T-helper 2 cell (primary cell): ENCODE data around the gene SDHC.
"Not testable (repeated sequence)": the region's sequence is repeated elsewhere in the genome, so short reads cannot be mapped to it uniquely, and the experiment has no call there.

Experiments used
- DNase-seq, 5 experiments: peaks; one replicate each; pipeline versions ENCODE4 v3.0.0 to v3.0.0-alpha.2; 2012 to 2022

Gene SDHC

DNA sequence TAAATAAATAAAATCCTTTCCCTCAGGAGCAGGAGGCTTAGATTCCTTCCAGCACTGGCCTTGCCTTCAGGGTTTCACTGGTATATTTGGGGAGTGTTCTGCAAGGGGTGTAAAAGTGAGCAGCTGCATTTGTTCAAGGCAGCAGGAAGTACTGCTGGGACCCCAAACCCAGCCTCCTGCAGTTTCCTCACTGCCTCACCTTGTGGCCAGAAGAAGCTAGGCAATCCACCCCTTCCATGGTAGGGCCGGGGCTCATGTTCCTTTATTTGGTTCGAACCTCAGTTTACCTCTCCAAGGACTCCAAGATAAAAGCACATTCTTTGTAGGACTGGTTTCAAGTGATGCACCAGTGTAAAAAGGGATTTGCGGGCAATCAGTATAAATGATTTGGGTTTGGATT is 74.5 kb downstream of the SDHC start:
- no peak for DNase-seq

GRCh38 chr1:161389158-161389557 is 75.0 kb downstream of the SDHC start:
- DNase-seq = not testable (repeated sequence)

DNA sequence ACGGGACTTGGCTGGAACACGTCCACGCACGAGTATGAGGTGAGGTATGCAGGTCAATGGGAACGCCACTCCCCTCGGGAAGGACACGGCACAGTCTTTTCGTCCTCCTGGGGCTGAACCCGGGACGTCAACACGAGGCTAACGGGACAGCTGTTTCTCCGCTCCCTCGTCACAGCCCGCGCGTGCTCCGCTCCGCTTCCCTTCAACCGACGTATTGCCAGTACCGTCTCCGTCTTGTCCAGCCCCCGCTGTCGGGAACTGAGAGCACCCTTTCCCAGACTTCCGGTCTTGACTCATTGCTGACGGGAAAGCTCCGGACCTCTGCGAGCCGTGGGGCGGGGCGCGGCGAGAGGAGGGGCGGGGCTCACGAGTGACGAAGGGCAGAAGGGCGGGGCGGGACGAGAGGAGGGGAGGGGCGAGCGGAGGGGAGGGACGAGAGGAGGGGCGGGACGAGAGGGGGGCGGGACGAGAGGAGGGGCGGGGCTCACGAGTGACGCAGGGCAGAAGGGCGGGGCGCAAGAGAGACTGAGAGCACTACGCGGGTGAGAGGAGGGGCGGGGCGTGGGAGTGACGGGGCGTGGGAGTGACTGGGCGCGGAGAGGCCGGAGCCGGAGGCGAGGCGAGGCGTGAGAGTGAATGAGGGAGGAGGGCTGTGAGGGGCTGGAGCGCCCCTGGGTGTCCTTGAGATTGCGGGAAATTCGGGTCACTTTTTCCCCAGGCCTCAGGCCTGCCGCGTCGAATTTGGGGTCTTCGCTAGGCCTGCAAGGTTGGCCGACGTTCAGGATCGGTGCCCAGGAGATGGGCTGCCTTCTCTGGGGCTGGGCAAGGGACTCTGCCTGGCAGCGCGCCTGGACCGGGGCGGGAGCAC is 75.7 kb downstream of the SDHC start:
- DNase-seq = peak; percentile 87 to 96 (median 92)

DNA sequence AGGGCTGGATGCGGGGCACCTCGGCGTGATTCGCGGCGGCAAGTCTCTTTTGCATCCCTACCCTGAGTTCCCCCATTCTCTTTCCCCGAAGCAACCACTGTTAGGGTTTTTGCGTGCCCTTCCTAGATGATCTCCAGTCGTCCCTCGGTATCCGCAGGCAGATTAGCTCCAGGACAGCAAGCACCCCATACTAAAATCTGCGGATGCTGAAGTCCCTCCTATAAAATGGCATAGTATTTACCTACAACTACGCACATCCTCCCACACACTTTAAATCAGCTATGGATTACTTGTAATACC is 76.3 kb downstream of the SDHC start:
- peak in 1 of 5 experiments; percentile 44 for DNase-seq

- not testable (repeated sequence) for DNase-seq
These were observed 77.0 kb downstream of the SDHC start for GRCh38 chr1:161391136-161391535.

GRCh38 chr1:161391611-161392010 is 77.4 kb downstream of the SDHC start:
- DNase-seq = no peak

DNA sequence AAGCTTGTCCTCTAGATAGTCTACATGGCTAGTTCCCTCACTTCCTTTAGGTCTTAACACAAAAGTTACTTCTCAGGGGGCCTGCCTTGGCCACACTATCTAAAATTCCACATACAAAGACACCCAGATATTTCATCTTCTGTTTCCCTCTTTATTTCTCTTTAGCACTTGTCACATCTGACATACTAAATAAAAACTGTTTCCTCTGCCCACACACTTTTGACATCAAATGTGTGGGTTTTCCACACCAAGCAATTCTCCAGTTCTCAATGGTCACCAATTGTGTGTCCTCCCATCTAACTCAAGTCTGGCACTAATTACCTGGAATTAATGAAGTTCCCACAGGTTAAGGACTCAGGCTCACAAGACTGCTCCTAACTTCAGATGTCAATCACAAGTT is 79.0 kb downstream of the SDHC start:
- no peak for DNase-seq

GRCh38 chr1:161397038-161397437 is 82.9 kb downstream of the SDHC start:
- DNase-seq = not testable (repeated sequence)

GRCh38 chr1:161398900-161399256 is 84.7 kb downstream of the SDHC start:
- DNase-seq = no peak

GRCh38 chr1:161399257-161399998 is 85.2 kb downstream of the SDHC start:
- peak; percentile 81 to 93 (median 88) for DNase-seq

DNA sequence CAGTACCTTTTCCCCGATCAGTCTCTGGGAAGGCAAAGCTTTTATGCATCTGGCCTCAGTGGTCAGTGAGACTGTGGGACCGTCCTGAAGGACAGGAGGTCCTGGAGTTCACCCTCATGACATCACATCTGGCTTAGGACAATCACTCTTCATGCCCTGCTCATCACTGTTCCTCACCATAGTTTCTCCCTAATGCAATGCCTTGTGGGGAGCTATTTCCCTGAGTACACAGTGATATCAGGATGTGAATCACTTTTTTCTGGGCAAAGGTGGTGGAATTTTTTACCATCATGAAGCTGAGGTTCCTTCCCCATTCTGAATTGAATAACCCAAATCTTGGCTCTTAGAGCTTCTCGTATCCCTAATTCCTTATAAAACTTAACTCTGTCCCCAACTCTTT is 88.3 kb downstream of the SDHC start:
- DNase-seq = no peak

GRCh38 chr1:161404051-161404597 is 89.9 kb downstream of the SDHC start:
- no peak for DNase-seq

GRCh38 chr1:161406551-161406950 is 92.4 kb downstream of the SDHC start:
- not testable (repeated sequence) for DNase-seq

DNA sequence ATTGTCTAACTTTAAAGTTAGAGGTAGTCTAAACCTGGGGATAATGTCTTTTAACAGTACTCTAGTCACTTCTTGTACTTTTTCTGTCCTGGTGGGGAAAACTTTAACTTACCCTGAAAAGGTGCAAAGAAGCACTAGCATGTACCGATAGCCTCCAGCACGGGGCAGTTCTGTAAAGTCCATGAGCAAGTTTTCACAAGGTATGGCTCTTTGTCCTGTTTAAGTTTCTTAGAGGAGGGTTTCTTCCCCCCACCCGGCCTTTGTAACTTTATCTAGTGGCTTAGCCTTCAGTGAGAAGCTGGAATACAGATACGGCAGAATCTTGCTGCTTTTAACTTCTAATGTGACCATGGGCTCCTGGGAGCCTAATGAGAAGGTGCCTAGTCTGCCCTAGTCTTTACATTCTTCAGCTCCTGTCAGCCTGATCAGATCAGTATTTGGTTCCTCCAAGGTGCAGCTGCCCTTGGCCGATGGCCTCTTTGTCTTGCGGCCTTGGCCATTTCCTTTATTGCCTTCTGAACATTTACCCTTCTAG is 93.3 kb downstream of the SDHC start:
- no peak for DNase-seq

- DNase-seq = no peak
These were observed 94.4 kb downstream of the SDHC start for GRCh38 chr1:161408429-161409052.

GRCh38 chr1:161409848-161410635 is 95.9 kb downstream of the SDHC start:
- DNase-seq = peak in 2 of 5 experiments; percentile 12 to 63

GRCh38 chr1:161410636-161410970 is 96.4 kb downstream of the SDHC start:
- not testable (repeated sequence) for DNase-seq
